Measurements from ENCODE around the gene IGF2BP3.
"Not testable (repeated sequence)": the region's sequence is repeated elsewhere in the genome, so short reads cannot be mapped to it uniquely, and the experiment has no call there.

IGF2BP3 gene

GRCh38 chr7:23419160-23419559, 51.1 kb downstream of the IGF2BP3 start:
- no peak for DNase-seq

GRCh38 chr7:23418046-23418445, 52.2 kb downstream of the IGF2BP3 start:
- no peak for DNase-seq

GRCh38 chr7:23415198-23415597, 55.1 kb downstream of the IGF2BP3 start:
- no peak for DNase-seq

- DNase-seq: no peak
These were observed 59.7 kb downstream of the IGF2BP3 start for GRCh38 chr7:23410446-23411183.

GRCh38 chr7:23406564-23406963, 63.7 kb downstream of the IGF2BP3 start:
- not testable (repeated sequence) for DNase-seq

GRCh38 chr7:23405240-23405618, 65.1 kb downstream of the IGF2BP3 start:
- no peak for DNase-seq

GRCh38 chr7:23404546-23405239, 65.6 kb downstream of the IGF2BP3 start:
- DNase-seq: no peak

GRCh38 chr7:23403970-23404369, 66.3 kb downstream of the IGF2BP3 start:
- DNase-seq: no peak

GRCh38 chr7:23398090-23398489, 72.2 kb downstream of the IGF2BP3 start:
- DNase-seq: not testable (repeated sequence)

GRCh38 chr7:23397241-23397640, 73.0 kb downstream of the IGF2BP3 start:
- DNase-seq: no peak

GRCh38 chr7:23396222-23397015, 73.9 kb downstream of the IGF2BP3 start:
- DNase-seq: no peak

GRCh38 chr7:23394488-23395171, 75.7 kb downstream of the IGF2BP3 start:
- peak; percentile 96 for DNase-seq

GRCh38 chr7:23393636-23394035, 76.7 kb downstream of the IGF2BP3 start:
- DNase-seq: no peak

GRCh38 chr7:23389701-23390100, 80.6 kb downstream of the IGF2BP3 start:
- no peak for DNase-seq

GRCh38 chr7:23387583-23387982, 82.7 kb downstream of the IGF2BP3 start:
- no peak for DNase-seq

GRCh38 chr7:23385140-23385539, 85.2 kb downstream of the IGF2BP3 start:
- no peak for DNase-seq

- no peak for DNase-seq
These were observed 87.1 kb downstream of the IGF2BP3 start for GRCh38 chr7:23383225-23383624.

- DNase-seq: no peak
These were observed 89.3 kb downstream of the IGF2BP3 start for GRCh38 chr7:23380961-23381360.

- DNase-seq: no peak
These were observed 89.7 kb downstream of the IGF2BP3 start for GRCh38 chr7:23380556-23380955.

GRCh38 chr7:23378996-23379395, 91.3 kb downstream of the IGF2BP3 start:
- DNase-seq: no peak

GRCh38 chr7:23377134-23377533, 93.2 kb downstream of the IGF2BP3 start:
- DNase-seq: no peak

GRCh38 chr7:23373151-23374004, 96.9 kb downstream of the IGF2BP3 start:
- DNase-seq: peak; percentile 80

Measured in NCI-H1105 treated with DMSO at 0.1 percent for 48 hours (cell line).